ENCODE data around the gene GPR52.

Gene GPR52

DNA sequence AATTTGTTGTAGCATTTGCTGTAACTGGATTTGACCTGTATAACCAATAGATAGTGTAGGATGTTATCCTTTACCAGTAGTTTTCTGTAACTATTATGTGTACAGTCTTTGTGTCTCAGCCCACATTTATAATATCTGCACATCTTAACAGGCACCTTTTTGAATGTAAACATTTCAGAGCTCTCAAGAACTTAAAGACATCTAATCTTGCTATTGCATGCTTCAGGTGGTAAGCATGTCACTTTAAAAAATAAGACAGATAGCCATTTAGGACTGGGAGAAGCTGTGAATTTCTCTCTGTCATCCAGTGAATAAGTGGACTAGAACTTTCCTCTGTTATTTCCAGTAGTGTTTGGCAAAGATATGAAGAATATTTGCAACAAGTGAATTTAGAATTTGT is 22.6 kb upstream of the GPR52 start:
- DNase-seq (ENCODE audit: low spot score) = no peak
- TF ChIP-seq, protein P1, sequence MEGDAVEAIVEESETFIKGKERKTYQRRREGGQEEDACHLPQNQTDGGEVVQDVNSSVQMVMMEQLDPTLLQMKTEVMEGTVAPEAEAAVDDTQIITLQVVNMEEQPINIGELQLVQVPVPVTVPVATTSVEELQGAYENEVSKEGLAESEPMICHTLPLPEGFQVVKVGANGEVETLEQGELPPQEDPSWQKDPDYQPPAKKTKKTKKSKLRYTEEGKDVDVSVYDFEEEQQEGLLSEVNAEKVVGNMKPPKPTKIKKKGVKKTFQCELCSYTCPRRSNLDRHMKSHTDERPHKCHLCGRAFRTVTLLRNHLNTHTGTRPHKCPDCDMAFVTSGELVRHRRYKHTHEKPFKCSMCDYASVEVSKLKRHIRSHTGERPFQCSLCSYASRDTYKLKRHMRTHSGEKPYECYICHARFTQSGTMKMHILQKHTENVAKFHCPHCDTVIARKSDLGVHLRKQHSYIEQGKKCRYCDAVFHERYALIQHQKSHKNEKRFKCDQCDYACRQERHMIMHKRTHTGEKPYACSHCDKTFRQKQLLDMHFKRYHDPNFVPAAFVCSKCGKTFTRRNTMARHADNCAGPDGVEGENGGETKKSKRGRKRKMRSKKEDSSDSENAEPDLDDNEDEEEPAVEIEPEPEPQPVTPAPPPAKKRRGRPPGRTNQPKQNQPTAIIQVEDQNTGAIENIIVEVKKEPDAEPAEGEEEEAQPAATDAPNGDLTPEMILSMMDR (IDR thresholded peaks at IDR 0.05; ENCODE audit: borderline replicate concordance, control extremely low read depth, extremely low read depth, insufficient read depth, missing control alignments) = no peak
- in situ Hi-C loops (cut with MboI; ENCODE audit: low sequenced_read_pairs, unreplicated experiment) = no loop called here

DNA sequence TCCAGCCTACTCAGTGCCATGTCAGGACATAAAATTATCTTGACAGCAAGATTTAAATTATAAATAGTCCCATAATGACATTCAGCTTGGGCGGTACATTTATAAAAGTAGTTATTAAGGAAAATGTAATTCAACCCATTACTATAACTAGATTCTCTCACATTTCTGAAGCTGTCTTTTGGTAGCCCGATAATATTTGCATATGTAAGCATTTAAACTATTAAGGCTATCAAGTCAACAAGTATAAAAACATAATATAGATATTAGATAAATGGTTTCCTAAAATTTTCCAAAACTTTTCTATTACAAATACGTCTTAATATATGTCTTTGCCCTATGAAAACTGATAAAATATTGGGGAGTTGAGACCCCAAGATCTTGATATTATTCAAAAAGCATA is 21.6 kb upstream of the GPR52 start:
- in situ Hi-C loops (cut with MboI; ENCODE audit: low sequenced_read_pairs, unreplicated experiment) = no loop called here
- DNase-seq (ENCODE audit: low spot score) = no peak
- TF ChIP-seq, protein P1 (IDR thresholded peaks at IDR 0.05; ENCODE audit: borderline replicate concordance, control extremely low read depth, extremely low read depth, insufficient read depth, missing control alignments) = no peak

DNA sequence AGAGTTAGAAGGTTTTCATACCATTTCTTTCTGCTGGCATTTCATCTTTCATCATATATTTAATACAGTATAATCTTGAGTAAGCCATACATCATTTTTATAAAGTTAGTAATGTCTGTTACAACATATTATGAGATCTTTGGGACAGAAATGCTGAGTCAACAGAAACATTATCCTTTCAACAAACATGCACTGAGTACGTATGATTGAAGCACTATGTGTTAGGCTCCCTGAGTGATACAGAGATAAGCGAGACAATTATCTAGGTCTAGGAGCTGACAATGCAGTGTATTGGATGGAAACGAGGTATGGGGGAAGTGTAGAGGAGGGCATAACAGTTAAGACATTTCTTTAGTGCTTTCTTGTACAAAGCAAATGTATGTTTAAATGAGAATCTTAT is 19.7 kb upstream of the GPR52 start:
- DNase-seq (ENCODE audit: low spot score) = no peak
- in situ Hi-C loops (cut with MboI; ENCODE audit: low sequenced_read_pairs, unreplicated experiment) = no loop called here
- TF ChIP-seq, protein P1 (IDR thresholded peaks at IDR 0.05; ENCODE audit: borderline replicate concordance, control extremely low read depth, extremely low read depth, insufficient read depth, missing control alignments) = no peak

DNA sequence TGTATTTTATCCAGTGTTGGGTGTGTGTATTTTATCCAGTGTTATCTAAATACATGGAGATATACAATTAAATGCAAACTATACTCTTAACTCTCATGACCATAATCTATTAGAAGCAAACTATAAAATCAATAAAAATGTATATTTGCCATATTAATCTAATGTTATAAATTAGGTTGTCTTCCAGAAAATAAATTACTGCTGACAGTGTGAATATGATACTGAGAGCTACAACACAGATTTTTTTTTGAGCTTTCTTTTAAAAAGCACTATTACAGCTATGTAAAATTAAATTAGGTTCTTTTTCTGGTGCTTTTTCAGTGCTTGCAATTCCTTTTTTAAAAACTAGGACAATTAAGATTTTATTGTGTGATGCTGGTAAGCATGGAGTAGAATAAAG is 19.0 kb upstream of the GPR52 start:
- in situ Hi-C loops (cut with MboI; ENCODE audit: low sequenced_read_pairs, unreplicated experiment) = no loop called here
- TF ChIP-seq, protein P1 (IDR thresholded peaks at IDR 0.05; ENCODE audit: borderline replicate concordance, control extremely low read depth, extremely low read depth, insufficient read depth, missing control alignments) = no peak
- DNase-seq (ENCODE audit: low spot score) = no peak

DNA sequence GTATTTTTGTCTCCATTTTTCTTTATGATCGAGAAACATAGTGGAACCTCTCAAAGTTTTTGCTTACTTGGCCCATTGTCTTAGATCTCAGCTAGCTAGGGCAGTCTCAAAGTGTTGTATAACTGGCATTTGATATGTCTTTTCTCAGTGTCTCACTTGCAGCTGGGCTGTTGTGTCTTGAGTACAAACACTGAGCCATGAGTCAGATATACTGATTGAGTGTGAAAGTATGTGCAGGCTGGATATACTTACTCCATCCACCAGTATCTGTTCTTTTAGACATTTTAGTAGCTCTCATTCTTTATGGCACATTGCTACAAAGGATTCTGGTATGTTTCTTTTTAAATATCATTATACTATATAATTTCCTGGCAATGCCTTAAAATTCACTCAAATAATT is 14.3 kb upstream of the GPR52 start:
- DNase-seq (ENCODE audit: low spot score) = no peak

DNA sequence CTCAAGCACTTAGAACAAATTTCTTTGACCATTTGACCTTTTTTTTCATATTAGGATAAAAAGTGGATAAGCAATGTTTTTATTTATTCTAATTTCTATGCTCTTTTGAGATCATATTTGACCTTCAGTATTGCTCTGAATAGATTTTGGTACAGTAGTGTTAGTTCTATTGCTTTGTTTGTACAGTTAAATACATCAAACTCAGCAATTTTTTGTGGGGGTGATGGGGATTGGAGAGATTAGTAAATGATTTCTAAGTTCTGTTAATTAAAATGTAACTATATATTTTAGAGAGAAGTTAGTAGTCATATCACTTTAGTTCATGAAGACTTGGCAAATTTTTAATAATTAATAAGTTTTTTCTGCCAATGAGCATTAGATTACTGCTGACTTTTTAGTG is 2.4 kb upstream of the GPR52 start:
- in situ Hi-C loops (cut with MboI; ENCODE audit: low sequenced_read_pairs, unreplicated experiment) = no loop called here

More for the DNA sequence above, 14.3 kb upstream of the GPR52 start:
- in situ Hi-C loops (cut with MboI; ENCODE audit: low sequenced_read_pairs, unreplicated experiment) = no loop called here
- TF ChIP-seq, protein P1 (IDR thresholded peaks at IDR 0.05; ENCODE audit: borderline replicate concordance, control extremely low read depth, extremely low read depth, insufficient read depth, missing control alignments) = no peak

More for the DNA sequence above, 2.4 kb upstream of the GPR52 start:
- no peak for DNase-seq (ENCODE audit: low spot score)
- TF ChIP-seq, protein P1 (IDR thresholded peaks at IDR 0.05; ENCODE audit: borderline replicate concordance, control extremely low read depth, extremely low read depth, insufficient read depth, missing control alignments) = no peak

Measured in GM13976 (cell line).